OCI-LY7 (cell line): ENCODE measurements around the gene SRRM2. TPM values are rescaled to one million over a fixed set of nuclear protein-coding genes. Genes with fewer than 3 reads are reported as not detected.

Experiments
- BruUV-seq: library from RNA; stranded (reverse); fragments of 400-500 nt; replicated peaks from 2 replicates; lab custom pipeline; 2021; lab: Mats Ljungman, UMichigan
- CTCF ChIA-PET: fragments of 300-600 bp; sonication (Branson Sonifier 250); formaldehyde crosslinking; loops from one replicate; lab custom pipeline; 2022; ENCODE audit warnings: antibody characterized with exemption; ENCODE audit not compliant: unreplicated experiment; lab: Charles Lee
- POLR2A ChIA-PET: fragments of 300-600 bp; sonication (Branson Sonifier 250); formaldehyde crosslinking; loops from one replicate; lab custom pipeline; 2022; ENCODE audit warnings: antibody characterized with exemption; lab: Charles Lee
- DNase-seq: peaks from one replicate; pipeline ENCODE4 v3.0.0-alpha.2; 2015; ENCODE audit warnings: low spot score
- H2AFZ ChIP-seq: fragments of 200-600 bp; sonication (generic), shearing (Covaris generic); 2 replicates; pipeline ENCODE4 v1.6.1; 2014; ENCODE audit warnings: mild to moderate bottlenecking, antibody characterized with exemption, low read length, moderate library complexity
- H3K27ac ChIP-seq: fragments of 200-600 bp; sonication (generic); 2 replicates; pipeline ENCODE4 v1.5.1; 2014; ENCODE audit warnings: mixed run types, low read depth, mild to moderate bottlenecking, moderate library complexity, low read length, inconsistent platforms; ENCODE audit not compliant: poor library complexity, severe bottlenecking
- H3K36me3 ChIP-seq: fragments of 200-600 bp; sonication (generic); 2 replicates; pipeline ENCODE4 v1.6.1; 2014; ENCODE audit warnings: mild to moderate bottlenecking, antibody characterized with exemption, low read length, moderate library complexity, mixed read lengths; ENCODE audit not compliant: insufficient read depth
- H3K4me1 ChIP-seq: fragments of 200-600 bp; sonication (generic); 2 replicates; pipeline ENCODE4 v1.5.1; 2014; ENCODE audit warnings: mild to moderate bottlenecking, low read length; ENCODE audit not compliant: insufficient read depth, poor library complexity, severe bottlenecking
- H3K4me2 ChIP-seq: fragments of 200-600 bp; sonication (generic); 2 replicates; pipeline ENCODE4 v1.6.1; 2014; ENCODE audit warnings: mild to moderate bottlenecking, low read length
- H3K4me3 ChIP-seq: fragments of 200-600 bp; sonication (generic); 2 replicates; pipeline ENCODE4 v1.5.1; 2014; ENCODE audit warnings: mild to moderate bottlenecking, low read depth, low read length; ENCODE audit not compliant: poor library complexity, severe bottlenecking
- H3K79me2 ChIP-seq: fragments of 200-600 bp; sonication (generic); 2 replicates; pipeline ENCODE4 v1.6.1; 2016; ENCODE audit warnings: low read depth, mild to moderate bottlenecking, low read length, moderate library complexity, mixed read lengths; ENCODE audit not compliant: insufficient read depth
- H3K9me2 ChIP-seq: fragments of 200-600 bp; sonication (generic); 2 replicates; pipeline ENCODE4 v1.6.1; 2016; ENCODE audit warnings: mild to moderate bottlenecking, low read length, mixed read lengths; ENCODE audit not compliant: insufficient read depth
- H3K9me3 ChIP-seq: fragments of 200-600 bp; sonication (generic); 2 replicates; pipeline ENCODE4 v1.6.1; 2014; ENCODE audit warnings: mild to moderate bottlenecking, mixed run types, low read length, mixed read lengths
- H4K20me1 ChIP-seq: fragments of 200-600 bp; sonication (generic); 2 replicates; pipeline ENCODE4 v1.6.1; 2014; ENCODE audit warnings: mild to moderate bottlenecking, antibody characterized with exemption, low read length, moderate library complexity, mixed read lengths; ENCODE audit not compliant: insufficient read depth
- CTCF ChIP-seq: fragments of 200-600 bp; sonication (generic); conservative IDR thresholded peaks from 2 replicates; pipeline ENCODE4 v1.5.1; 2014; ENCODE audit warnings: mild to moderate bottlenecking, antibody characterized with exemption, low read length, moderate library complexity, mixed read lengths
- EZH2phosphoT487 ChIP-seq: fragments of 200-600 bp; sonication (generic); IDR thresholded peaks from 2 replicates; pipeline ENCODE4 v1.6.1; 2018; ENCODE audit warnings: low read depth, borderline replicate concordance, mild to moderate bottlenecking, mixed run types, antibody characterized with exemption, low read length, moderate library complexity, mixed read lengths
- intact Hi-C: fragments of 100-400 bp; cut with micrococcal nuclease; formaldehyde crosslinking; loops from one replicate; pipeline ENCODE4 v1.10.0; 2022; ENCODE audit not compliant: unreplicated experiment
- total RNA-seq, 2 experiments: library from RNA; depleted of rRNA in 1 of 2; stranded (reverse); fragments of >200 nt in 1 of 2; shearing (Covaris generic) in 1 of 2; gene quantifications; 2 replicates each; pipeline ENCODE4 v1.2.3, GENCODE V29; 2014 to 2022

The SRRM2 gene
- total RNA-seq, 2 experiments from 2014 or later: 208 to 819 TPM

- H3K79me2 ChIP-seq: peaks cover 6% of the 10 kb centered on the region; the same call in 1 of the 2 replicates
- CTCF ChIA-PET: no interaction called here
- intact Hi-C loops: no loop called here
Observed at GRCh38 chr16:2770057-2770951, 17.9 kb downstream of the SRRM2 start.

GRCh38 chr16:2771496-2772402, 19.3 kb downstream of the SRRM2 start:
- ChIA-PET CTCF (no interaction called here), POLR2A (no interaction called here)
- Histone ChIP-seq H2AFZ (no peak overlapping the region), H3K4me2 (no peak overlapping the region), H3K4me3 (no peak overlapping the region), H3K9me2 (no peaks in the 10 kb centered on the region), H3K9me3 (no peaks in the 10 kb centered on the region), H3K79me2 (peaks cover 19% of the 10 kb centered on the region), H4K20me1 (peaks cover 10% of the 10 kb centered on the region; the same call in 1 of the 2 replicates), H3K4me1 (peaks cover 11% of the 10 kb centered on the region), H3K36me3 (peaks cover 89% of the 10 kb centered on the region), H3K27ac (no peak overlapping the region)
- BruUV-seq: no TSS peak
- no peak for DNase-seq
- intact Hi-C loops: no loop called here
- TF ChIP-seq EZH2phosphoT487 (no peak), CTCF (no peak)

More at GRCh38 chr16:2770057-2770951, 17.9 kb downstream of the SRRM2 start:
- POLR2A ChIA-PET: no interaction called here
- H3K9me3 ChIP-seq: no peaks in the 10 kb centered on the region
- peaks cover 98% of the 10 kb centered on the region for H3K36me3 ChIP-seq
- no peaks in the 10 kb centered on the region for H4K20me1 ChIP-seq
- no peak overlapping the region for H2AFZ ChIP-seq
- no peak overlapping the region for H3K4me2 ChIP-seq
- TF ChIP-seq EZH2phosphoT487 (no peak), CTCF (peak; percentile 54)
- BruUV-seq: no TSS peak
- H3K4me1 ChIP-seq: peaks cover 2% of the 10 kb centered on the region
- no peak for DNase-seq
- H3K4me3 ChIP-seq: no peak overlapping the region
- H3K9me2 ChIP-seq: no peaks in the 10 kb centered on the region
- H3K27ac ChIP-seq: no peak overlapping the region
